NOMO-1 (cell line): ENCODE data around the gene SPON1.
"Not testable (repeated sequence)": the region's sequence is repeated elsewhere in the genome, so short reads cannot be mapped to it uniquely, and the experiment has no call there.

Experiments used
- DNase-seq, 2 experiments: peaks; one replicate each; lab custom pipeline; 2025; ENCODE audit not compliant: unreplicated experiment in 2 of 2; lab: John Stamatoyannopoulos, UW

The SPON1 gene

DNA sequence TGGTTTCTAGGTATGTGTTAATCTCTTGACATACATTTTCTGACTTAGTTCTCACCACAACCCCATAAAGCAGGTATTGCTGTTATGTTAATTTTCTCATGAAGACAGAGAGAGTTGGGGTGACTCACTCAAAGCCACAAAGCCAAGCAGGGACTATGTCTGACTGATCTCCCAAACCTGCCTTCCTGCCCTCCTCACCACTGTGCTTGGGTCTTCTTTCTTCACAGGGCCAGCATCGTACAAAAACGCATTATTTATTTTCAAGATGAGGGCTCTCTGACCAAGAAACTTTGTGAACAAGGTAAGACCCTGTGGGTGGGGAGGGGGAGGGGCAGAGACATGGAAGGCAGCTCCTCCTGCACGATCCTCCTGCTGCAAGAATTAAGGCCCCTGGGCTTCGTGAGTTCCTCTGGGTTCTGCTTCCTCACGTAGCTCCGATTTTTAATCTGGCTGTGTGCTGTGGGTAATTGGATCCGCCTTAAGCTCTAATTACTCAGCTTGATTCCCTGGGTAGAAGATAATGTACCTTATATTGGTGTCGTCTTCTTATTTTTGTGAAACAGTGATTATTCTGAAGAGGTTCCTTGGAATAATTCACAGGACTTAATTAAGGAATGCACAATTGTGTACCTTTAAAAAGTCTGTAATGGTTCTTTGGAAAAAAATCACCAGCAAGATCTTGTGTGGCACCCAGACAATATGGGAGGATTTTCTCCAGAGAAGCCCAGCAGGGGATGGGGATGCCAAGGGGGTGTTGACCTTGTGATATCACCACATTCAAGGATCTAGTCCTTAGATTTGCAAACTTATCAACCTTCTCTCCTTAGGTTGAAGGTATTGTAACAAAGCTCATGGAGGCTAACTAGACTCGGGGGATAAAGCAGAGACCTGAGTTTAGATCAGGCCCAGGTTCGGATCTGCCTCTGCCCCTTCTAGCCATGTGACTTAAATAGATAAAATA is 112.9 kb downstream of the SPON1 start:
- DNase-seq: peak; percentile 10 to 77

DNA sequence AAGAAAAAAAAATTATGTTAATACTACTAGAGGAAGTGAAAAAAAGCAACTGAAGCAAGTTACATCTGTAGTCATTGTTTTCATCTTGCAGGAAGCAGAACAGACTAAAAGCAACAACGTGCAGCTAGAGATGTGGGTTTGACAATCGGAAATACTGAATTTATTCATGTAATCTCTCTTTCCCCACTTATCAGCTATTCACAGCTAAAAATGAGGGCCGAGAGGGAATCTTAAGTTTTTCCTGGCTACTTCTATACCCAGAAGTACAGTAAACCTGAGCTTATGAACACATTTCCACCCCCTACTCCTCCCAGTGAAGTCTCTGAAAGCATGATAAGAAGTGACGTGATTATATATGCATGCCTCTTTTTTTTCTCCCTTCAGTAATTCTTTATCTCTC is 116.5 kb downstream of the SPON1 start:
- peak in 1 of 2 experiments; percentile 61 for DNase-seq

DNA sequence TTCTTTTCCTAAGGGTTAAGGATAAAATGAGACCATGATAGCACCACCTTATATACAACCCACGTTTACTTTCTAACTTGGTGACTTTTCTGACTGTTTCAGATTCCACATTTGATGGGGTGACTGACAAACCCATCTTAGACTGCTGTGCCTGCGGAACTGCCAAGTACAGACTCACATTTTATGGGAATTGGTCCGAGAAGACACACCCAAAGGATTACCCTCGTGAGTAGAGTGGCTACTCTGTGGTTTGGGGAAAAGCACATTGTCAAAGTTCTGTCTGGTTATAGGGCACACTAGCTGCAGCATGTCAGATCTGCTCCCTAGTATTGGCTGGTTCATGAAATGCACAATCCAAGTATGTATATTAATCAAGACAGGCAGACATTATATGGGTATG is 117.3 kb downstream of the SPON1 start:
- no peak for DNase-seq

DNA sequence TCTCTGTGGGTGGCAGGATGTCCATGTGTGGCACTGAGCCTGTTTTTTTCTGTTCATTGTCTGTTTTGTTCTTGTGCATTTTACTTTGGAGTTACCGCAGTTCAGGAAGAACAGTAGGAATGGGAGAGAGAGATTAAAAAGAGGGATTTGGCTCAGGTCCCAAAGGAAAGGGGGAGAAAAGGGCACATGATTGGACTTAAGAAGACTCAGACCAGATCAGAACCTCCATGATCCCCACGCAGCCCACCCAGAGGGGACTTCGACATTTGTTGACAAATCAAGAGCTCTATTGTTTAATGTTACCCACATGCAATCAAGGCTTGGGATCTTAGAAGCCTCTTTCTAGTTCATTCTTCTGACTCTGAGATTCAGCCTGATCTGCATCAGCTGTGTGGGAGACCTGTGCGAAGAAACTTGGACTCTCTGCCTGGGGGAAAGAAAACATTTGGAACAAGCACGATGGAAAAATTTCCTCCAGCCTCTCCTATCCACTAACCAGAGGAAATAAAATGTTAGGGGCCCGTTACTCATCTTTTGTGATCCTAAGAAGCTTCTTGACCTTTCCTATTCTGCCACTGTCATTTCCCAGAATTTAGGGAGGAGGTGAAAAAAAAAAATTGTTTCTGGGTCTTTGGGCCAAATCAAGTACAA is 119.2 kb downstream of the SPON1 start:
- DNase-seq: no peak

DNA sequence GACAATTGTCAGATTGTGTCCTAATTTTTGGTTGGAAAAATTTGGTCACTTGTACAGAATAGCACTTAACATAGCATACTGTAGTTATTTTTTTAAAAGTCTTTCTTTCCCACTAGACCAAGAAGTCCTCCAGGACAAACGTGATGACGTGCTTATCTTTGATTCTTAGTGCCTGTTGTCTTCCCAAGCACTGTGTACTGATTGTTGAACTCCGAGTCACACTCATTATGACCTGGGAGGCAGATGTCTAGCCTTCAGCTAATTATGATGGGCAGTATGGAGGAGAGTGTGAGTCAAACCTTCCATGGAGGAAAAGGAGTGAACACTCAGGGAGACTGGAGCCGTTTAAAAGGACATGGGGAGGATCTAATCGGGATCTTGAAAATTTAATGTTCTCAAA is 119.8 kb downstream of the SPON1 start:
- no peak for DNase-seq

DNA sequence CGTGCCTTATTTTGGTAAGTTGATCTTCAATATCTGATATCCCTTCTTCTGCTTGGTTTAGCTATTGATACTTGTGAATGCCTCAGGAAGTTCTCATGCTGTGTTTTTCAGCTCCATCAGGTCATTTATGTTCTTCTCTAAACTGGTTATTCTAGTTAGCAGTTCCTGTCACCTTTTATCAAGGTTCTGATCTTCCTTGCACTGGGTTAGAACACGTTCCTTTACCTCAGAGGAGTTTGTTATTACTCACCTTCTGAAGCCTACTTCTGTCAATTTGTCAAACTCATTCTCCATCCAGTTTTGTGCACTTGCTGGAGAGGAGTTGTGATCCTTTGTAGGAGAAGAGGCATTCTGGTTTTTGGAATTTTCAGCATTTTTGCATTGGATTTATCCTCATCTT is 126.3 kb downstream of the SPON1 start:
- not testable (repeated sequence) for DNase-seq

DNA sequence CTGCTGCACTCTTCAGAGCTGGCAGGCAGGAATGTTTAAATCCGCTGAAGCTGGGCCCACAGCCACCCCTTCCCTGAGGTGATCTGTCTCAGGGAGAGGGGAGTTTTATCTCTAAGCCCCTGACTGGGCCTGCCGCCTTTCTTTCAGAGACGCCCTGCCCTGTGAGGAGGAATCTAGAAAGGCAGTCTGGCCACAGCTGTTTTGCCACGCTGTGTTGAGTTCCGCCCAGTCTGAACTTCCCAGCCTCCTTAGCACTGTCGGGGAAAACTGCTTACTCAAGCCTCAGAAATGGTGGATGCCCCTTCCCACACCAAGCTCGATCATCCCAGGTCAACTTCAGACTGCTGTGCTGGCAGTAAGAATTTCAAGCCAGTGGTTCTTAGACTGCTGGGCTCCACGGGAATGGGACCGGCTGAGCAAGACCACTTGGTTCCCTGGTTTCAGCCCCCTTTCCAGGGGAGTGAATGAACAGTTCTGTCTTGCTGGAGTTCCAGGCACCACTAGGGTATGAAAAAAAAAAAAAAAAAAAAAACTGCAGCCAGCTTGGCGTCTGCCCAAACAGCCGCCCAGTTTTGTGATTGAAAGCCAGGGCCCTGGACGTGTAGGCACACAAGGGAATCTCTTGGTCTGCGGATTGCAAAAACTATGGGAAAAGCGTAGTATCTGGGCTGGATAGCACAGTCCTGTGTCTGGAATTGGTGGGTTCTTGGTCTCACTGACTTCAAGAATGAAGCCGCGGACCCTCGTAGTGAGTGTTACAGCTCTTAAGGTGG is 127.4 kb downstream of the SPON1 start:
- DNase-seq: no peak

DNA sequence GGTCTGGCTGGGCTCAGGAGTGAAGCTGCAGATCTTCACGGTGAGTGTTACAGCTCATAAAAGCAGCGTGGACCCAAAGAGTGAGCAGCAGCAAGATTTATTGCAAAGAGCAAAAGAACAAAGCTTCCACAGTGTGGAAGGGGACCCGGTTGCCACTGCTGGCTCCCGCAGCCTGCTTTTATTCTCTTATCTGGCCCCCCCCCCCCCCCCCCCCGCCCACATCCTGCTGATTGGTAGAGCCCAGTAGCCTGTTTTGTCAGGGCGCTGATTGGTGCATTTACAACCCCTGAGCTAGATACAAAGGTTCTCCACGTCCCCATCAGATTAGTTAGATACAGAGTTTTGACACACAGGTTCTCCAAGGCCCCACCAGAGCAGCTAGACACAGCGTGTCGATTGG is 128.1 kb downstream of the SPON1 start:
- not testable (repeated sequence) for DNase-seq

DNA sequence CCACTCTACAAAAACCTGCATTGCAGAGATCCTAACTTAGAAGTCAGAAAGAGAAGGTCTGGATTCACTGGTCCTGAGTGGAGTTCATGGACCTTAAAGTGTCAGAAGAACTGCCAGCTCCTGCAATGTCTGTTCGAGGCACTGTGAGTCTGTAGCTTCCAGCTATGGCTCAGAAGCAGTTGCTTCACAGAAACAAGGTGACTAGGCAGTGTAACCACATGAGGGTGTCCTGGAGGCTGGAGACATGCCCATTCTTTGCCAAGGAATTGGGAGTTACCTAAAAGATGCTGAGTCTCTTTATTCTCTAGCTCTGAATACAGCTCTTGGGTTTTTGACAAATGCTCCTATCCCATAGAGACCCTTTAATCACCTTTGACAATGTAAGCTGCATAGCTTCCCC is 130.5 kb downstream of the SPON1 start:
- DNase-seq: no peak

DNA sequence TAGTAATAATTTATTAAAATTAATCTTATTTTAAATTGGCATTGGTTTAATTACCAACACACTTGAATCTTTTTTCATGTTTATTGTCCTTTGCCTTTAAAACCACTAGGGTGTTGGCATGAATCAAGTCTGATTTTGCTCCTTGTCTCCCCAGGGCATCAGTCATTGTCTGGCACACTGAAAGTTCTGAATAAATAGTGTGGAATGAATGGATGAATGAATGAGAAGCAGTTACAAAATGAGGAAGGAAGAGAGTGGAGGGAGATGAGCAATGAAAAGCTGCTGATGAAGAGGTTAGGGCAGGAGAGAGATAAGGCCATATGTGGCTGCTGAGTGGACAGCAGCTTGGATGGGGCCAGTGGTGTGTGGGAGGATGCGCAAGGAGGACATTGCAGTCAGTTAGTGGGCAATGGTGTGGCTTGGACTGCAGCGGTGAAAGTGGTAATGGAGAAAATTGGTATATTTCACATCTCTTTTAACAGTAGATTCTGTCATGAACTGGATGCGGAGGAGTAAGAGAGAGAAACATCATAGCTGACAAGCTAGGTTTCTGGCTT is 132.0 kb downstream of the SPON1 start:
- DNase-seq: no peak

DNA sequence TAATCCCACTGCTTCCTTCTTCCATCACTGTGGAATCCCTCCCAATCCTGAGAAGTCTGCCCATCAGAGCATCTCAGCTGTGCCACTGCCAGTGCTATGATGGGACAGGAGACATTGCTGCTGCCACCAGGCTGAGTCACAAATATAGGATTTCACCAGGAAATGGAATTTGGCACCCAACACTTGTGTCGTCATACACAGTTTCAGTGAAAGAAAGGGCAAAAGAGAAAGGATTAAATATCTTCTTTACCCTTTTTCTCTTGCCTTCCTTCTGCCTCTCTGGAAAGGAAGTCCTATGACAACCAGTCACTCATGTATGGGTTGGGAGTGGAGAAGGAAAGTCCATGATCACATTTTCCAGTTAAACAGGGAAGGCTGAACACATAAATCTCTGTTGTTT is 133.4 kb downstream of the SPON1 start:
- DNase-seq: no peak

DNA sequence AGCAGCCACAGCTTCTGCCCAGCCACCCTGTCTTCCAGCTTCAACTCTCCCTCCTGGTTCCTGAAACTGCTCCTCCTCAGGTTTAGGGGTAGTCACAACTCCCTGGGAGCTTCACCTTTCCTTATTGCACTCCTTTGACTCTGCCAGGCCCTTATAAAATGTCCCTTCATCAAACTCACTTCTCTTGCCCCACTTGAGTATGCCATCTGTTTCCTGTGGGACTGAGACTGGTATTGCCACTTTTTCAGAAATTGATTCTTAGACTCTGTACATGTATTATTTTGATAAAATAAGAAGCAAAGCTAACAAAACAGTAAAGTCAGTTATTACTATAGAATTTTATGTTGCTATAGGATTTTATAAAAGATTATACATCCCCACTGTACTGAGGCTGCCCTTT is 134.1 kb downstream of the SPON1 start:
- no peak for DNase-seq

DNA sequence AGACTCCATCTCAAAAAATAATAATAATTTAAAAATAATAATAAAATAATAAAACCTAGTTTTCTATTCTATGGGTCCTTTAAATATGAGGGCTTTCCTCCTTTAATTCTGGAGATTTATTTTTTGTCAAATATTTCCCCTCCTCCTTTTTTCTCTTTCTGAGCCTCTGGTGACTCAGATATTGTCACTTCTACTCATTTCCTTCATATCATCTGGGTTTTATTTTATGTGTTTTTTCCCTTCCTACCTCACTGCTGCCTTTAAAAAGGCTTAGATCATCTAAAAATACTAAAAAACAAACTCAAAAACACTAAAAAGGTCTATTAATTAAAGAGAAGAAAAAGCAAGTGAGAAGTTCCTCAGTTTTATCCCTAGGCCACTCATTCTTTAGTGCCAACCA is 138.9 kb downstream of the SPON1 start:
- no peak for DNase-seq

DNA sequence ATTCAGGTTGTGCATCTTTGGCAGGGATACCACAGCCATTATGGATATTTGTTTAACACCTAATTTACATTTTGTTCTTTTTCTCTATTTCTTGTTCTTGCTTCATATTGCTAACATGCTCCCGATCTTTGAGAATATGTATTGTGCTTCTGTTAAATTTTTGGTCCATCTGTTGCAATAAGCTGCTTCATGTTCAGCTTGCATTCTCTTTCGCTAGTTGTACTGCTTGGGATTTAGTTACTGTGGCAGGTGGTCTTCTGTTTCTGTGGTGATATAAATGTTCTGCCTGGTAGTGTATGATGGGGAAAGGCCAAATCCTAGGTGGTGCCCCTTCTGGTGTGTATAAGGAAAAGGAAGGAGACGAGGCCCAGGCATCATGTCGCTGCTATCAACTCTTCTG is 140.2 kb downstream of the SPON1 start:
- no peak for DNase-seq

DNA sequence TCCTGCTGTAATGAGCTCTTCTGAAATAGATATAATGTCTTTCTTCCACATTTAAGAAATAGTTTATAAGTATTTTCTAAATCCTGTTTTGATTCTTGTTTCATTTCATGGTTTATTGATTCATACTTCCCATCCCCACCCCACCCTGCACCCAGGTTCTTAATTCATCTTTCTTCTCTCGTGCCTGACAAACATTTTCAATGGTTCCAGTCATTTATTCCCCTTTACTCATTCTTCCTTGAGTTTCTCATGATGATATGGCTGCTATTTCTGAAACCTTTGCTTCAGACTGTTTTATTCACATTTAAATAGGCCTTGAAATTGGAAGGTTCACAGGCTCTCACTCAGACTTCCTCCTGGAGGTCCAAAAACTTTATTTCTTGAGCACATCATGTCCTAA is 142.9 kb downstream of the SPON1 start:
- no peak for DNase-seq

DNA sequence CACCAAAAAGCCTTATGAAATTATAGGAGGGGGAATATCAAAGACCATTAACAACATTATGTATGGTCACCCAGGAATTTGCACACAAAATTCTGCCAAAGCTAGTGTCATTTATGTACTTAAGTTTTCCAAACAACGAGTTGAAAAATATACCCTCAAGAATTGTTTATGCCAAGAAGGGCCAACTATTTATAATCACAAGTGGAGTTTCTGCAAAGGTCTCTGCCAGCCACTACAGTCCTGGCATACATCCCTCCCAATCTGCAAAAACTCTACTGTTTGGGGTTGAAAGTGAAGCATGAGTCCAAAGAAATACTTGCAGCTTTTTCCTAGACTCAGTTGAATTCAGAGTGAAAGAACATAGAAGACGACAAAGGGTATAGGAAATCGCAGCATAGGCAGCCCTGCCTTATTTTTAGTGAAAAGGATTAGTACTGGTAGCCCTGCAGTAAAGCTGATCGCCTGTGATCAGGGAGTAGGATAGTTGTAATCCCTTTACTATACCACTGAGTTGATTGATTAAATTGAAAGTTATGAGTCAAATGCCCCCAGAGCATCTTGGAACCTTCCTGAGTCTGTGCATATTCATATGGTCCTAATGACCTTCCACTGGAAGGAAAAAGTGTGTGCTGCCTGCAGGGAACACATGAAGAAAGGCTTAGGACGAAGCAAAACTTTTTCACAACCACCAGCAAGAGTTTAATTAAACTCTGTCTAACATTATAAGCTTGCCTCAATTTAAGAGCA is 144.0 kb downstream of the SPON1 start:
- no peak for DNase-seq

DNA sequence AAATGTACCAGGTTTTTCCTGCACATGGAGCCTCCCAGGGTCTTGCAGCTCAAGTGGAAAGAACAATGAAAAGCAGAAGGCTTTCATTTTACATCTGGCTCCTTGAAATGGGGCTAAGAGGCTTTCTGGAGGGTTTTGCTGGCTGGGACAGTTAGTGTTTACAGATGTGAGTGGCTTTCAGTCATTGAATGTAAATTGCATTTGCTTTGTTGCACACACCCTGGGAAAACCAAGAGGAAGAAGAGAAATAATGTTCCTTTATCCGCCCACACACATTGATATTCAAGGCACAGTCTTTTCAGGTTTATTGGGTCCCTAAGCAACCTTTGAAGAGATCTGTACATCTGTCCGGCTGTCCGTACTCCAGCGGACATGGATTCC is 144.5 kb downstream of the SPON1 start:
- DNase-seq: no peak

DNA sequence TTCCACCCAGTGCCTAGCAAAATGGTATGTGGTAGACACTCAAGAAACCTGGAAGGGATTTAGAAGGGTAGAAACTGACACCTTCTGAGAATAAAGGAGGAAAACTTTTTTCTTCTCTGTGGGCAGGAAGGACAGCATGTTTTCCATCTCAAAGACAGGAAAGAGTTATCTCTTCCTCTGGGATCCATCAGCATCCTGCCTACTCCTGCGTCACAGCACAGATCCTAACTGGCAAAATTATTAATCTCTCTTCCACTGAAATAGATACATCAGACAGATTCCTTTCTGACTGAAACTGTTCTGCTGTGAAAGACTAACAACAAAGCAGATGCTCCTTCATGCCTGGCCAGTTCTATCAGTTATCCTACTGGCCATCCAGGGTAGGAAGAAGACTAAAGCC is 147.2 kb downstream of the SPON1 start:
- DNase-seq: no peak

DNA sequence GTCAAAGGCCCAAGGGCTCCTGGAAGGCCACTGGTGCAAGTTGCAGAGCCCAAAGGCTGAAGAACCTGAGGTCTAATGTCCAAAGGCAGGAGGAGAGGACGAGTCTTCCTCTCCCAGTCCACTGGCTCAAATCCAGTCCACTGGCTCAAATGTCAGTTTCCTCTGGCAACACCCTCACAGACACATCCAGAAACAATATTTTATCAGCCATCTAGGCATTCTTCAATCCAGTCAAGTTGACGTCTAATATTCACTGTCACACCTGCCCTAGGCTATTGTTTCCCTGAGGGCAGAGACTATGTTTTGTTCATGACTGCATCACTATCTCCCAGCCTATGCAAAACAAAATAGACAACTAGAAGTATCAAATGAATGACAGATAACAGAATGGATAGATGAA is 148.1 kb downstream of the SPON1 start:
- no peak for DNase-seq

DNA sequence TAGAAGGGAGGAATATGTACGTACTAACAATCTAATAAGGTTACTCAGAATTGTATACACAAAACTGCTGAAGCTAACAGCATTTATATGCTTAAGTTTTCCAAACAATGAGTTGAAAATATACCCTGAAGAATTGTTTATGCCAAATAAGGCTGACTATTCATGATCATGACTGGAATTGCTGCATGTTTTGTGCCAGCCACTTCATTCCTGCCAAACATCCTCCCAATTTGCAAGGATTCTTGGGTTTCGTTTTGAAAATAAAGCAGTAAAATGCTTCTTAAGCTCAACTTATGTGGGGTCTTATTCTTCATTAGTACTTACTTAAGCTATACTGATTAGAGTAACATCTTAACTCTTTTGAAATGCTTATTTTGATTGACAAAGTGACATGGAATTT is 149.0 kb downstream of the SPON1 start:
- DNase-seq: no peak

DNA sequence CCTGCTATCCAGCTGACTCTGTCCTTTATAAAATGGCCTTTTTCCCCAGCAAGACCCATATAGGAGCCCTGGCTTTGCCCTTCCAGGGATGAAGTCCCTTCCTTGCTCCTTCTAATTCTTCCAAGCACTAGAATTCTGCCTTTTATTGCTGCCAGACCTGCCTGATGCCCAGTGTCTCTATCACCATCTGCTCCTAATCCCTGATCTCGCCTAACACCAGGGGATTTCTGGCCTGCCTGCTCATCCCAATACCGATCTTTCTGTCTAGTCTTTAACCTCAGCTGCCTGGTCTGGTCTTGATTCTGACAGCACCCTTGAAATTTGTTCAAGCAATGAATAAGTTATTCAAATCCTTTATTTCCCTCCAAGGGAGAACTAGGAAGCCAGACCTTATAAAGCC is 150.2 kb downstream of the SPON1 start:
- DNase-seq: no peak
